Peyer's patch (tissue), 4 donors: ENCODE results near the gene GBE1. TPM values are rescaled to one million over a fixed set of nuclear protein-coding genes. Genes with fewer than 3 reads are reported as not detected.
"Not testable (repeated sequence)": the region's sequence is repeated elsewhere in the genome, so short reads cannot be mapped to it uniquely, and the experiment has no call there.

Source experiments
- DNase-seq, 3 donors: peaks; one replicate each; pipeline ENCODE4 v3.0.0-alpha.2; 2017 to 2019
- H3K27ac ChIP-seq, 4 donors: fragments of 200-600 bp; sonication (generic); one replicate each; pipeline ENCODE4 v1.5.1; 2016 to 2019
- H3K27me3 ChIP-seq, 2 donors: fragments of 200-600 bp; sonication (generic); one replicate each; pipeline ENCODE4 v1.5.1; 2019
- H3K36me3 ChIP-seq, 3 donors: fragments of 200-600 bp; sonication (generic); one replicate each; pipeline ENCODE4 v1.5.1; 2016 to 2019
- H3K4me1 ChIP-seq, 4 donors: fragments of 200-600 bp; sonication (generic); one replicate each; pipeline ENCODE4 v1.5.1; 2016 to 2019
- H3K4me3 ChIP-seq, 4 donors: fragments of 200-600 bp; sonication (generic); 1 replicate in 3 of 4; 2 replicates in 1 of 4; pipeline ENCODE4 v1.5.1; 2016 to 2019; ENCODE audit warnings: mild to moderate bottlenecking in 1 of 4
- H3K9me3 ChIP-seq, 4 donors: fragments of 200-600 bp; sonication (generic); one replicate each; pipeline ENCODE4 v1.5.1; 2016 to 2019; ENCODE audit warnings: mild to moderate bottlenecking in 1 of 4
- POLR2A ChIP-seq, 2 donors: fragments of 450-650 bp; IDR thresholded peaks; one replicate each; pipeline ENCODE4 v1.5.1; 2017; ENCODE audit warnings: antibody characterized with exemption in 2 of 2, mild to moderate bottlenecking in 2 of 2, moderate library complexity in 2 of 2
- total RNA-seq, 4 donors: library from RNA; depleted of rRNA; stranded (reverse); fragments of >200 nt; gene quantifications; one replicate each; pipeline ENCODE4 v1.1.0, GENCODE V29; 2016
- TF ChIP-seq, protein P1 (sequence below), 6 experiments: fragments of 450-650 bp in 4 of 6; fragments of 200-600 bp in 2 of 6; sonication (generic) in 1 of 6; IDR thresholded peaks; one replicate each; pipeline ENCODE4 v1.5.1; 2017 to 2019; ENCODE audit warnings: antibody characterized with exemption in 6 of 6, mild to moderate bottlenecking in 3 of 6, moderate library complexity in 1 of 6

GBE1 gene
- total RNA-seq, 4 donors from 2014 or later = 15.5 to 31.4 (median 20.0) TPM

DNA sequence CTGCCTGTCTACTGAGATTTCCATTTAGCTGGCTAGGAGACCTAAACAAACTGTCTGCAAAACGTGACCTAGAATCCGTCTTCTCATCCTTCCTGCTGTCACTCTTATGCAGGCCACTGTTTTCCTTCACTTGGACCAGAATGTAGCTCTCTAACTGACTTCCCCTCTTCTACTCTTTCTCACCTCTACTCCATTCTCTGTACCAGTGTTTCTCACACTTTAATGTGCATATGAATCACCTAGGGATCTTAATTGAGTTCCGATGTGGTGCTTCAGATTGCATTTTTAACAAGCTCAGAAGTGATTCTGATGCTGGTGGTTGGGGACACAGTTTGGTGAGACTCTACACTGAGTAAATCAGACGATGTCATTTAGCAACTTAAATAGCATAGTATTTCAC, 1.6 kb upstream of the GBE1 start:
- DNase-seq = no peak
- H3K4me3 ChIP-seq = no peak overlapping the region

DNA sequence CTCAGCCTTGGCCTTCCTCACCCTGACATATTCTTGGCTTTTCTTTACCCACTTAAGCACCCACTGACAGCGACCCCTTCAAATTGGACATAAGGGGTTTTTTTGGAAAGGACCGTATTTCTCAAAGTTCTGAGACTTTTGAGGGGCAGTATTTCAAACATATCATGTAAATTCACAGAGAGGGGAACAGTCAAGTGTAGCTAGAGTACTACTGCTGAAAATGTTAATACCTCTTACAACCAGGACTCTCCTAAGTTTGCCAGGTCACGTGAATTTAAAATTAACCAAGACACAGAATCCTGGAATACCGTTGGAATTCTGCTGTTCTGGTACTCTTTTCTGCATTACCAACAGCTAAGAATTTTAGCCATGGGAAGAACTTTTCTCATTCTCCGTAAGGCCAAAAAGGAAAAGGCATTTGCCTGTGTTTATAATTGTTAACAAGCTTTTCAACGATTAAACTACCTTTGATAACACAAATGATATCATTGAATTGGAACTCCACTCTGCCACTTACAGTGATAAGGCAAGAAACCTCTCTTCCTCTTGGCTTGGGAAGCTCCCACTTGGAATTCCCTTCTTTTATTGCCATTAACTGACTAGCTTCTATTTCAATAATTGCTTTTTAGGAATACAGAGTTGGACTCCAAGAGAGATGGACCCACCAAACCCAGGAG, 597 bp upstream of the GBE1 start:
- DNase-seq = no peak
- Histone ChIP-seq H3K27ac (peak overlapping the region; percentile 94 to 96 (median 94)), H3K4me3 (peak overlapping the region; percentile 57 to 78 (median 72)), H3K36me3 (no peaks in the 10 kb centered on the region), H3K27me3 (no peaks in the 10 kb centered on the region), H3K4me1 (peaks cover 0 to 6% (median 2%) of the 10 kb centered on the region in 4 donors), H3K9me3 (no peaks in the 10 kb centered on the region)
- TF ChIP-seq, protein P1, sequence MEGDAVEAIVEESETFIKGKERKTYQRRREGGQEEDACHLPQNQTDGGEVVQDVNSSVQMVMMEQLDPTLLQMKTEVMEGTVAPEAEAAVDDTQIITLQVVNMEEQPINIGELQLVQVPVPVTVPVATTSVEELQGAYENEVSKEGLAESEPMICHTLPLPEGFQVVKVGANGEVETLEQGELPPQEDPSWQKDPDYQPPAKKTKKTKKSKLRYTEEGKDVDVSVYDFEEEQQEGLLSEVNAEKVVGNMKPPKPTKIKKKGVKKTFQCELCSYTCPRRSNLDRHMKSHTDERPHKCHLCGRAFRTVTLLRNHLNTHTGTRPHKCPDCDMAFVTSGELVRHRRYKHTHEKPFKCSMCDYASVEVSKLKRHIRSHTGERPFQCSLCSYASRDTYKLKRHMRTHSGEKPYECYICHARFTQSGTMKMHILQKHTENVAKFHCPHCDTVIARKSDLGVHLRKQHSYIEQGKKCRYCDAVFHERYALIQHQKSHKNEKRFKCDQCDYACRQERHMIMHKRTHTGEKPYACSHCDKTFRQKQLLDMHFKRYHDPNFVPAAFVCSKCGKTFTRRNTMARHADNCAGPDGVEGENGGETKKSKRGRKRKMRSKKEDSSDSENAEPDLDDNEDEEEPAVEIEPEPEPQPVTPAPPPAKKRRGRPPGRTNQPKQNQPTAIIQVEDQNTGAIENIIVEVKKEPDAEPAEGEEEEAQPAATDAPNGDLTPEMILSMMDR (IDR thresholded peaks at IDR 0.05) = no peak
- no peak for TF ChIP-seq POLR2A (IDR thresholded peaks at IDR 0.05)

More for the DNA sequence above, 1.6 kb upstream of the GBE1 start:
- Histone ChIP-seq H3K36me3 (no peaks in the 10 kb centered on the region), H3K4me1 (peaks cover 0 to 6% (median 2%) of the 10 kb centered on the region in 4 donors), H3K27ac (no peak overlapping the region), H3K27me3 (no peaks in the 10 kb centered on the region), H3K9me3 (no peaks in the 10 kb centered on the region)
- no peak for TF ChIP-seq POLR2A (IDR thresholded peaks at IDR 0.05)
- TF ChIP-seq, protein P1 (IDR thresholded peaks at IDR 0.05) = no peak

DNA sequence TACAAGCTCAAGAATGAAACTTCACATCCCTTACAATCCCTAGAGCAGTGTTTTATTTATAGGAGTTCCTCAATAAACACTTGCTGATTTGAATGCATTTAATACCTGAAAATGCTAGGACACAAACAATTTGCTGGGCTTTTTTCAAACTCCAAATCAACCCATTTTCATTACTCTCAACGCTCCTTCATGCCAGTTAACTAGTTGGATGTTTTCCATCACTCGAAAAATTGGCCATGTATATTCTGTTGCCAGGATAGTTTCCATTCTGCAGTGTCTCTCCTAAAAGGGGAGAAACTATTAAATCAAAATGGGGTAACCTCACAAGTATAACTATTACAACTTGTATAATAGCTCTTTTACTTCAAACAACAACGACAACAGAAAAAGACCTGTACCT, 1.2 kb downstream of the GBE1 start:
- Histone ChIP-seq H3K27ac (peak overlapping the region; percentile 94 to 96 (median 94)), H3K27me3 (no peaks in the 10 kb centered on the region), H3K4me3 (peak overlapping the region in 3 of 4 donors; percentile 57 to 74 (median 69)), H3K36me3 (no peaks in the 10 kb centered on the region), H3K4me1 (peaks cover 0 to 6% (median 2%) of the 10 kb centered on the region in 4 donors), H3K9me3 (no peaks in the 10 kb centered on the region)
- no peak for DNase-seq
- TF ChIP-seq, protein P1 (IDR thresholded peaks at IDR 0.05) = no peak
- TF ChIP-seq POLR2A (IDR thresholded peaks at IDR 0.05) = no peak

DNA sequence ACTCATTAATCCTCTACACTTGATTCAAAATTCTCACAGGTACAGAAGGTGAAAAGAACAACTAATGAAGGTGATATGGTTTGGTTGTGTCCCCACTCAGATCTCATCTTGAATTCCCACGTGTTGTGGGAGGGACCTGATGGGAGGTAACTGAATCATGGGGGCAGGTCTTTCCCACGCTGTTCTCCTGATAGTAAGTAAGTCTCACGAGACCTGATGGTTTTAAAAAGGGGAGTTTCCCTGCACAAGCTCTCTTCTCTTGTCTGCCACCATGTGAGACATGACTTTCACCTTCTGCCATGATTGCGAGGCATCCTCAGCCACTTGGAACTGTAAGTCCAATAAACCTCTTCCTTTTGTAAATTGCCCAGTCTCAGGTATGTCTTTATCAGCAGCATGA, 2.7 kb downstream of the GBE1 start:
- H3K36me3 ChIP-seq, H3K9me3 ChIP-seq, DNase-seq, H3K4me3 ChIP-seq, H3K27ac ChIP-seq, H3K27me3 ChIP-seq, H3K4me1 ChIP-seq: not testable (repeated sequence)

DNA sequence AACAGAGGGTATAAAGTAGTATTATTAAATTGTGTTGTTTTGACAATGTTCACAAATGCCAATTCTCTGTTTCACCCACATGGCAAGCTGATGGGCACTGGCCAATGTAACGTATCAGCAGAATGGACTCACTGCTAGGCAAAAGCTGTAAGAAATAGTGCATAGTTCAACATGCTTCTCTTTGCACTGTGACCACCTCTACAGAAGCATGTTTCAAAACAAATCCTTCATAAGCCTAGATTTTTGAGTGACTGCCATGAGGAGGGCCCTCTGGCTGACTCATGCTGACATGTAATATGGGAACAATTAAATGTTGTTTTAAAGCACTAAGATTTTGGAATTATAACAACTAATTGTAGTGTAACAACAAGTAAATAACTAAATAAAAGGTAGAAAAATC, 3.2 kb downstream of the GBE1 start:
- DNase-seq = no peak
- TF ChIP-seq POLR2A (IDR thresholded peaks at IDR 0.05) = no peak
- TF ChIP-seq, protein P1 (IDR thresholded peaks at IDR 0.05) = no peak
- Histone ChIP-seq H3K27ac (no peak overlapping the region), H3K27me3 (no peaks in the 10 kb centered on the region), H3K36me3 (no peaks in the 10 kb centered on the region), H3K4me3 (no peak overlapping the region), H3K4me1 (peaks cover 0 to 6% (median 2%) of the 10 kb centered on the region in 4 donors), H3K9me3 (no peaks in the 10 kb centered on the region)

DNA sequence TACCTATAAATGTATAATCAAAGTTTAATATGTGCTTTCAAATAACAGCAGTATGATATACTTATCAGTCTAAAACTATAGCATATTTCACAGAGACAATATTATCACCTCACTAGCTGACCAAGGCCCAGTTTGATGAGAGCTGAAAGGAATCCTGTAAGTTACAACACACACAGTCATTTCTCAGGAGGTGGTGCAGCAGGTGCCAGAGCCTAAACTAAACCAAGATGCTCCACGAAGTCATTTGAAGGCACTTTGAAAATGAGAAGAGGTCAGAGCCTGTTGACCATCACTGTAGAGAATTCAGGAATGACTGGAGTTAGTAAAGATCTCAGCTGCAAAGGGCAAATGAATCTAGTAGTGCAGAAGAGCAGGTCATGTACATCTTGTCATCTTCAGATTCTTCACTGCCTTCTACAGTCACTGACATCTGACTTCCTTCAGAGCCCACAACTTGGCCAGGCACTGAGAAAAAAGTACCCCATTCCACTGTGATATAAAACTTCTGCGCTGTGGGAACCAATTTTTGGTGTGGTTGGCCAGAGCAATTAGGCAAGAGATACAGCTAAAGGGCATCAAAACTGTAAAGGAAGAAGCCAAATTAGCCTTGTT, 7.9 kb downstream of the GBE1 start:
- TF ChIP-seq, protein P1 (IDR thresholded peaks at IDR 0.05) = no peak
- TF ChIP-seq POLR2A (IDR thresholded peaks at IDR 0.05) = no peak
- no peaks in the 10 kb centered on the region for H3K4me1 ChIP-seq
- no peak for DNase-seq
- H3K36me3 ChIP-seq = no peaks in the 10 kb centered on the region
- no peaks in the 10 kb centered on the region for H3K9me3 ChIP-seq
- no peak overlapping the region for H3K27ac ChIP-seq
- no peaks in the 10 kb centered on the region for H3K27me3 ChIP-seq
- no peak overlapping the region for H3K4me3 ChIP-seq
